ENCODE results near the gene PAX5. TPM values are rescaled to one million over a fixed set of nuclear protein-coding genes. Genes with fewer than 3 reads are reported as not detected.

The PAX5 gene
- total RNA-seq, 4 donors from 2014 or later, result 0.55 TPM; not detected in 3

DNA sequence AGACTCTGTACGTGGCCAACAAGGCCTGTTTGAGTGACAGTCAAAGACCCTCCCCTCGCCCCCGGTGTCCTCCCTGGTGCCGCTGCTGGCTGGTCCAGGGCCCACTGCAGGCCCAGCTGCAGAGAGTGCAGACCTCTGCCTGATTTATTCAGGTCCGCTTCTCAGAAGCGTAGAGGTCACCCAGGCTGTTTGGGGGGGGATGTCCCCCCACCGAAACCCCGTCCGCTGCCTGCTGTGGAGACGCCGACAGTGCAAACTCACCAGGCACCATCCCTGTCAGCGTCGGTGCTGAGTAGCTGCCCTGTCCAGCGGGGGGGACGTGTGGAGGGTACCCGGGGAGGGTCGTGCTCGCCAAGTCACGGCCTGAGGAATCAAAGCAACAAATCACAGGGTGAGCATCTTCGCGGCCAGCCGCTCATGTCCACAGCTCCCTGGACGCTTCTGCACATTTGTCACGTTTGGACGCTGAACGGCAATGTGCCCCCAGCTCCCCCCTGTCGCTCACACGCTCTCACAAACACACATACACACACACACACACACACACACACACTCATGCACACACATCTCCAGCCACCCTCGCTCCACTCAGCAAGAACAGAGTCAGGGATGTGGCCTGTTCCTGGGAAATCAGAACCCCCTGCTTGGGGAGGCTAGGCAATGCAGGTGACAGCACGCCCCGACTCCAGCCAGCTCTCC, 152.2 kb downstream of the PAX5 start:
- H3K9me3 ChIP-seq, result no peaks in the 10 kb centered on the region
- H3K36me3 ChIP-seq, result no peaks in the 10 kb centered on the region
- H3K4me1 ChIP-seq, result no peaks in the 10 kb centered on the region
- no peak overlapping the region for H3K27ac ChIP-seq
- H3K4me3 ChIP-seq, result no peak overlapping the region
- no peak for DNase-seq
- H3K27me3 ChIP-seq, result no peaks in the 10 kb centered on the region
- TF ChIP-seq, protein P1, sequence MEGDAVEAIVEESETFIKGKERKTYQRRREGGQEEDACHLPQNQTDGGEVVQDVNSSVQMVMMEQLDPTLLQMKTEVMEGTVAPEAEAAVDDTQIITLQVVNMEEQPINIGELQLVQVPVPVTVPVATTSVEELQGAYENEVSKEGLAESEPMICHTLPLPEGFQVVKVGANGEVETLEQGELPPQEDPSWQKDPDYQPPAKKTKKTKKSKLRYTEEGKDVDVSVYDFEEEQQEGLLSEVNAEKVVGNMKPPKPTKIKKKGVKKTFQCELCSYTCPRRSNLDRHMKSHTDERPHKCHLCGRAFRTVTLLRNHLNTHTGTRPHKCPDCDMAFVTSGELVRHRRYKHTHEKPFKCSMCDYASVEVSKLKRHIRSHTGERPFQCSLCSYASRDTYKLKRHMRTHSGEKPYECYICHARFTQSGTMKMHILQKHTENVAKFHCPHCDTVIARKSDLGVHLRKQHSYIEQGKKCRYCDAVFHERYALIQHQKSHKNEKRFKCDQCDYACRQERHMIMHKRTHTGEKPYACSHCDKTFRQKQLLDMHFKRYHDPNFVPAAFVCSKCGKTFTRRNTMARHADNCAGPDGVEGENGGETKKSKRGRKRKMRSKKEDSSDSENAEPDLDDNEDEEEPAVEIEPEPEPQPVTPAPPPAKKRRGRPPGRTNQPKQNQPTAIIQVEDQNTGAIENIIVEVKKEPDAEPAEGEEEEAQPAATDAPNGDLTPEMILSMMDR (IDR thresholded peaks at IDR 0.05), result no peak
- no peak for TF ChIP-seq POLR2A (IDR thresholded peaks at IDR 0.05)
- intact Hi-C loops (cut with DNase I; ENCODE audit: low total_unique reads), result no loop called here

DNA sequence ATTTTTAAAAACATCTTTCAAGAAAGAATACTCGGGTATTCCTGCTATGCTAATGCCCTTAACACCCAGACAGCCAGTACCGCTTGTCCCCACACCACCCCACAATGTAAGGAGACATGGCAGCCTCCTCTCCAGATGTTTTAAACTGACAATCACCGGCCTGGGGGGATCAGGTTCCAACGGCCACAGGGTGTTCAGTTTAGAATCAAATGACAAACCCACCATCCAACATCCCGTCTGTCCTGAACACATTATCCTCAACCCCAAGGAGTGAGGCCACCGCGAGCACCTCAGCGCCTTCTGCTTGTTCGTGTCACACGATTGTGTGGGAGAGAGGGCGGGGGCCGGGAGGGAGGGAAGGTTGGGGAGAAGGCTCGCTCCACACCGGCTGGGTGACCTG, 152.8 kb downstream of the PAX5 start:
- TF ChIP-seq, protein P1 (IDR thresholded peaks at IDR 0.05), result no peak
- no peak for TF ChIP-seq POLR2A (IDR thresholded peaks at IDR 0.05)
- Histone ChIP-seq H3K27me3 (no peaks in the 10 kb centered on the region), H3K4me1 (no peaks in the 10 kb centered on the region), H3K27ac (no peak overlapping the region), H3K9me3 (no peaks in the 10 kb centered on the region), H3K4me3 (no peak overlapping the region), H3K36me3 (no peaks in the 10 kb centered on the region)
- DNase-seq, result no peak
- intact Hi-C loops (cut with DNase I; ENCODE audit: low total_unique reads), result no loop called here

DNA sequence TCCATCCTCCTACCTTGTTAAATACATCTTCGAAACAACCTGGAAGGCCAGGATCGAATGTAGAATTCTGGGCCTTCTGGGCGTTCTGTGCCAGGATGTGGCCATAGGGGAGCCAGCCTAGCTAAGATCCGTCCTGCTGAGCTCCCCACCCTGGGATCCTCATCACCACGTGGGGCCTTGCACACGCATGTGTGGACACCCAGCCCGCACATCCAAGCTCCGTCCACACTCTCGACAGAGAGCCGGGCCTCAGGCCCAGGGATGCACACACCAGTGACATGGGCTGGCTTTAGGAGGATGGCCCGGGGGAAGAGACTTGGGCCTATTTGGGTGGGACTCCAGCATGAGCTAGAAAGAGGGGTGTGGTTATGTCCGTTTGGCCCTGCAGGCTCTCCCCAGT, 154.0 kb downstream of the PAX5 start:
- H3K9me3 ChIP-seq, result no peaks in the 10 kb centered on the region
- no peak for DNase-seq
- no peak overlapping the region for H3K4me3 ChIP-seq
- no peaks in the 10 kb centered on the region for H3K27me3 ChIP-seq
- H3K27ac ChIP-seq, result no peak overlapping the region
- no peaks in the 10 kb centered on the region for H3K36me3 ChIP-seq
- no peaks in the 10 kb centered on the region for H3K4me1 ChIP-seq
- intact Hi-C loops (cut with DNase I; ENCODE audit: low total_unique reads), result no loop called here
- TF ChIP-seq POLR2A (IDR thresholded peaks at IDR 0.05), result no peak
- TF ChIP-seq, protein P1 (IDR thresholded peaks at IDR 0.05), result no peak

DNA sequence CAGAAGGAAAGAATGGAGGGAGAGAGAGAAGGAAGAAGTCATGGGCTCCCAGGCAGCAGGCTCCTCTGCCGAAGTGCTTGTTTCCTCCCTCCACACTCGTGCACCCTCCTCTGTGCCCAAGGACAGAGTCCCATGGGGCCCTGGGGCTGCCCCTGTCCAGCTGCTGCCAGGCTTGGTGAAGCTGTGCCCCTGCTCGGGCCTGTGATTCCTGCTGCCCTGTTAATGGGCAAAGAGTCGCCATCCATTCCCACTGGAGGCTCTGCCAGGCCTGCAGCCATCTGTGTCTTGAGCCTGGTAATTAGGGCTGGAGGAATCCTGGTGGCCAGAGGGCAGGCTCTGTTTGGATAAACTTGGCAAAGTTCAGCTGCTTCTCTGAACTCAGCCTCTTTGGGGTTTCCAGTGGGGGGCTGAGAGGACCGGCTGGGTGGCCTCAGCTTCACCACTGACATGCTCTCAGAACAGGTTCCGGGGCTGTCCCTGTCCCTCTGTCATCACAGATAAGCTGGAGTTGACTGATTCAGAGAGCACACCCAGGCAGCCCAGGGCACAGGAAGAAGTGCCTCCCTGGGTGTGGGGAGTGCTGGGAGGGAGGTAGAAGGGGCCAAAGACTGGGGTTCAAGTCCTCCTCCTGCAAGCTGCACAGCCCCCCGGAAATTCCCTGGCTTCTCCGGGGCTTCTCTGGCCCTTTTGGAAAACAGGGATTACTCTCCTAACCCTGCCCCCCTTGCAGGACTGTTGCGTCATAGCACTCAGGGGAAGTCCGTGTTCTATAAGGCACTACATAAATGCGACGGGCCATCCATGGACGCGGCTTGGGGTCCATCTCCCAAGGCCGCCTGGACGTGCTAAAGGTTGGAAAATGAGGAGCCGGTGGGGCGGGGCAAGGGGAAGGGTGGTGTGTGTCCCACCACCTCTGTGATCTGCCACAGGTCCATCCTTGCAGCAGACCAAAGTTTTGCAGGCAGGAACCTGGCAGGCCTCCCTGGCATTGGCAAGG, 154.8 kb downstream of the PAX5 start:
- no peaks in the 10 kb centered on the region for H3K36me3 ChIP-seq
- H3K4me3 ChIP-seq, result no peak overlapping the region
- no peaks in the 10 kb centered on the region for H3K9me3 ChIP-seq
- TF ChIP-seq, protein P1 (IDR thresholded peaks at IDR 0.05), result no peak
- no peak for TF ChIP-seq POLR2A (IDR thresholded peaks at IDR 0.05)
- no peak overlapping the region for H3K27ac ChIP-seq
- no peaks in the 10 kb centered on the region for H3K4me1 ChIP-seq
- no peaks in the 10 kb centered on the region for H3K27me3 ChIP-seq
- DNase-seq, result no peak
- intact Hi-C loops (cut with DNase I; ENCODE audit: low total_unique reads), result no loop called here

DNA sequence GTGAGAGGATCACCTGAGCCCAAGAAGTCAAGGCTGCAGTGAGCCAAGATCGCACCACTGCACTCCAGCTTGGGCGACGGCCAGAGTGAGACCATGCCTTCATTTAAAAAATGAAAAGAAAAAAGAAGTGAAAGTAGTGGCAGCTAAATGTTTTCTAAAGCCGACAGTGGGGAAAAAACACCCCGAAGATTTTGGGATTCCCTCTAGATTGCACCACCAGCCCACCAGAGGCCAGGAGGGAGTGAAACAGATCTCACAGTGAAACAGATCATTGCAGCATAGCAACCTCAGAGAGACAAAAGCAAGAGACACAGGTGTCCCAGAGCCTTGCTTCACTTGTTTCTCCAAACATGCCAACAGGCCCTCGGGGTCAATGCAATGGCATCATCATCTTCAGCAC, 156.8 kb downstream of the PAX5 start:
- Histone ChIP-seq H3K27me3 (no peaks in the 10 kb centered on the region), H3K27ac (no peak overlapping the region), H3K36me3 (no peaks in the 10 kb centered on the region), H3K4me3 (no peak overlapping the region), H3K4me1 (no peaks in the 10 kb centered on the region), H3K9me3 (no peaks in the 10 kb centered on the region)
- TF ChIP-seq POLR2A (IDR thresholded peaks at IDR 0.05), result no peak
- TF ChIP-seq, protein P1 (IDR thresholded peaks at IDR 0.05), result no peak
- intact Hi-C loops (cut with DNase I; ENCODE audit: low total_unique reads), result no loop called here
- no peak for DNase-seq

All from uterus (tissue), 4 donors.